Osteoblast (primary cell): ENCODE results near the gene FXYD6. TPM values are rescaled to one million over a fixed set of nuclear protein-coding genes. Genes with fewer than 3 reads are reported as not detected.

Experiments
- DNase-seq: peaks from one replicate; pipeline ENCODE4 v3.0.0; 2011; ENCODE audit warnings: low spot score, mixed read lengths; ENCODE audit not compliant: insufficient read length; ENCODE audit errors: missing footprints
- H2AFZ ChIP-seq: 2 replicates; pipeline ENCODE4 v1.6.0; 2011; ENCODE audit warnings: mild to moderate bottlenecking, low read length
- H3K27ac ChIP-seq: 2 replicates; pipeline ENCODE4 v1.5.1; 2011; ENCODE audit warnings: mild to moderate bottlenecking, low read depth, low read length, moderate library complexity
- H3K27me3 ChIP-seq: 2 replicates; pipeline ENCODE4 v1.6.0; 2012; ENCODE audit warnings: mild to moderate bottlenecking, control low read depth, inconsistent platforms, low read length, moderate library complexity; ENCODE audit not compliant: insufficient read depth
- H3K36me3 ChIP-seq: 2 replicates; pipeline ENCODE4 v1.5.1; 2011; ENCODE audit warnings: mild to moderate bottlenecking, low read length, control low read depth, moderate library complexity; ENCODE audit not compliant: insufficient read depth
- H3K4me1 ChIP-seq: 2 replicates; pipeline ENCODE4 v1.5.1; 2011; ENCODE audit warnings: mild to moderate bottlenecking, low read length, control low read depth, moderate library complexity; ENCODE audit not compliant: insufficient read depth
- H3K4me2 ChIP-seq: 2 replicates; pipeline ENCODE4 v1.6.0; 2011; ENCODE audit warnings: mild to moderate bottlenecking, low read length; ENCODE audit not compliant: insufficient read depth
- H3K4me3 ChIP-seq: fragments of 200-600 bp; sonication (generic); 3 replicates; pipeline ENCODE4 v1.5.1; 2012; ENCODE audit warnings: mild to moderate bottlenecking, low read length, inconsistent platforms; ENCODE audit not compliant: insufficient read depth
- H3K79me2 ChIP-seq: 2 replicates; pipeline ENCODE4 v1.6.0; 2012; ENCODE audit warnings: mild to moderate bottlenecking, low read length, control low read depth, inconsistent platforms; ENCODE audit not compliant: insufficient read depth
- H3K9me3 ChIP-seq: 2 replicates; pipeline ENCODE4 v1.5.1; 2011; ENCODE audit warnings: low read depth, low read length, control low read depth
- H4K20me1 ChIP-seq: 2 replicates; pipeline ENCODE4 v1.6.0; 2012; ENCODE audit warnings: mild to moderate bottlenecking, low read length, control low read depth; ENCODE audit not compliant: insufficient read depth
- total RNA-seq: library from RNA; depleted of rRNA; stranded (reverse); fragments of >200 nt; gene quantifications from 2 replicates; pipeline ENCODE4 v1.2.3, GENCODE V29; 2012
- TF ChIP-seq, protein P1 (sequence below): IDR thresholded peaks from 2 replicates; pipeline ENCODE4 v1.5.1; 2011; ENCODE audit warnings: mild to moderate bottlenecking, low read depth, low read length, moderate library complexity; ENCODE audit errors: extremely low read depth

Gene FXYD6
- total RNA-seq, 1 donor, result not detected

- H3K79me2 ChIP-seq, result no peaks in the 10 kb centered on the region
- no peak overlapping the region for H2AFZ ChIP-seq
- no peaks in the 10 kb centered on the region for H4K20me1 ChIP-seq
- peaks cover 5% of the 10 kb centered on the region for H3K27me3 ChIP-seq
- no peak overlapping the region for H3K4me3 ChIP-seq
- no peaks in the 10 kb centered on the region for H3K4me1 ChIP-seq
- H3K27ac ChIP-seq, result no peak overlapping the region
- H3K9me3 ChIP-seq, result no peaks in the 10 kb centered on the region
- no peaks in the 10 kb centered on the region for H3K36me3 ChIP-seq
- peak; percentile 29 for DNase-seq
- TF ChIP-seq, protein P1, sequence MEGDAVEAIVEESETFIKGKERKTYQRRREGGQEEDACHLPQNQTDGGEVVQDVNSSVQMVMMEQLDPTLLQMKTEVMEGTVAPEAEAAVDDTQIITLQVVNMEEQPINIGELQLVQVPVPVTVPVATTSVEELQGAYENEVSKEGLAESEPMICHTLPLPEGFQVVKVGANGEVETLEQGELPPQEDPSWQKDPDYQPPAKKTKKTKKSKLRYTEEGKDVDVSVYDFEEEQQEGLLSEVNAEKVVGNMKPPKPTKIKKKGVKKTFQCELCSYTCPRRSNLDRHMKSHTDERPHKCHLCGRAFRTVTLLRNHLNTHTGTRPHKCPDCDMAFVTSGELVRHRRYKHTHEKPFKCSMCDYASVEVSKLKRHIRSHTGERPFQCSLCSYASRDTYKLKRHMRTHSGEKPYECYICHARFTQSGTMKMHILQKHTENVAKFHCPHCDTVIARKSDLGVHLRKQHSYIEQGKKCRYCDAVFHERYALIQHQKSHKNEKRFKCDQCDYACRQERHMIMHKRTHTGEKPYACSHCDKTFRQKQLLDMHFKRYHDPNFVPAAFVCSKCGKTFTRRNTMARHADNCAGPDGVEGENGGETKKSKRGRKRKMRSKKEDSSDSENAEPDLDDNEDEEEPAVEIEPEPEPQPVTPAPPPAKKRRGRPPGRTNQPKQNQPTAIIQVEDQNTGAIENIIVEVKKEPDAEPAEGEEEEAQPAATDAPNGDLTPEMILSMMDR, result no peak
- no peak overlapping the region for H3K4me2 ChIP-seq
These were observed 39.2 kb downstream of the FXYD6 start for GRCh38 chr11:117837070-117837776.

- Histone ChIP-seq H3K4me3 (no peak overlapping the region), H3K36me3 (no peaks in the 10 kb centered on the region), H3K4me2 (no peak overlapping the region), H4K20me1 (no peaks in the 10 kb centered on the region), H2AFZ (no peak overlapping the region), H3K79me2 (no peaks in the 10 kb centered on the region), H3K27ac (no peak overlapping the region), H3K9me3 (no peaks in the 10 kb centered on the region), H3K27me3 (peaks cover 5% of the 10 kb centered on the region), H3K4me1 (no peaks in the 10 kb centered on the region)
- DNase-seq, result peak; percentile 58
- TF ChIP-seq, protein P1, result no peak
These were observed 40.1 kb downstream of the FXYD6 start for GRCh38 chr11:117836077-117836960.

DNA sequence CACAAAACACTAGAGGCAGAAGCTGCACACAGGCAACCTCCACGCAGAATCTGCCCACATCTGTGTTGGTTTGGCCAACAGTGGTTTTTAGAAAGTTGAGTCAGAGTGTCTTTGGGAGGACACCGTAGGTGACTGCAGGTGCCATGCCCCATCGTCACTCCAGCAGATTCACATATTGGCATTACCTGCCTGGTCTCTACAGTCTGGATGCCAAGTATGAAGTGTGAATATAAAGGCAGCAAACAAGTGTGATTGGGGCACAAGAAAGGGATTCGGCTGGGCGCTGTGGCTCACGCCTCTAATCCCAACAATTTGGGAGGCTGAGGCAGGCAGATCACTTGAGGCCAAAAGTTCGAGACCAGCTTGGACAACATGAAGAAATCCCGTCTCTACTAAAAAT is 40.9 kb downstream of the FXYD6 start:
- no peaks in the 10 kb centered on the region for H3K4me1 ChIP-seq
- DNase-seq, result no peak
- TF ChIP-seq, protein P1, result no peak
- H4K20me1 ChIP-seq, result no peaks in the 10 kb centered on the region
- H3K79me2 ChIP-seq, result no peaks in the 10 kb centered on the region
- no peaks in the 10 kb centered on the region for H3K36me3 ChIP-seq
- H3K9me3 ChIP-seq, result no peaks in the 10 kb centered on the region
- no peak overlapping the region for H2AFZ ChIP-seq
- no peak overlapping the region for H3K27ac ChIP-seq
- H3K4me2 ChIP-seq, result no peak overlapping the region
- H3K27me3 ChIP-seq, result peaks cover 5% of the 10 kb centered on the region
- no peak overlapping the region for H3K4me3 ChIP-seq
